Pancreas (tissue), 10 donors: ENCODE measurements around the gene CPA2. TPM values are rescaled to one million over a fixed set of nuclear protein-coding genes. Genes with fewer than 3 reads are reported as not detected.

Source experiments
- ATAC-seq, 4 donors: fragments of 200-7000 bp; cut with Tn5 transposase; one replicate each; pipeline versions ENCODE4 v1.8.0 to v1.9.1; 2020; ENCODE audit warnings: mild to moderate bottlenecking in 4 of 4, moderate library complexity in 4 of 4
- DNase-seq, 6 donors: peaks; one replicate each; pipeline ENCODE4 v3.0.0-alpha.2; 2020
- FAIRE-seq: peaks from 2 replicates; lab custom pipeline; 2012; peaks lifted over from hg19 to GRCh38; lab: Jason Lieb, UNC
- H3K27ac ChIP-seq, 4 donors: fragments of 200-600 bp; sonication (generic); 1 replicate in 3 of 4; 2 replicates in 1 of 4; pipeline versions ENCODE4 v1.5.0 to v1.8.0; 2020
- H3K27me3 ChIP-seq, 4 donors: fragments of 200-600 bp; one replicate each; pipeline ENCODE4 v1.8.0; 2021
- H3K36me3 ChIP-seq, 3 donors: fragments of 200-600 bp; sonication (generic) in 1 of 3; one replicate each; pipeline versions ENCODE4 v1.5.0 to v1.8.0; 2020 to 2021
- H3K4me1 ChIP-seq, 3 donors: fragments of 200-600 bp; one replicate each; pipeline ENCODE4 v1.8.0; 2021
- H3K4me3 ChIP-seq, 4 donors: fragments of 200-600 bp; sonication (generic) in 2 of 4; one replicate each; pipeline versions ENCODE4 v1.5.0 to v1.8.0; 2020 to 2021
- H3K9me3 ChIP-seq, 4 donors: fragments of 200-600 bp; one replicate each; pipeline ENCODE4 v1.8.0; 2021
- CTCF ChIP-seq, 4 donors: fragments of 200-600 bp; sonication (generic) in 3 of 4; IDR thresholded peaks; one replicate each; pipeline versions ENCODE4 v1.5.0 to v1.8.0; 2021; ENCODE audit warnings: antibody characterized with exemption in 4 of 4
- WGBS, 2 donors: extraction: QIAGEN DNeasy Blood & Tissue Kit; methylation state at CpG; one replicate each; pipeline ENCODE4 v1.1.7; 2013; 5-methylcytosine and 5-hydroxymethylcytosine counted together
- intact Hi-C, 3 donors: fragments of 100-400 bp; cut with DNase I; formaldehyde crosslinking; loops; one replicate each; pipeline versions ENCODE4 v1.11.1 to v1.14.2; 2022
- polyA plus RNA-seq, 2 donors: library from polyadenylated mRNA; stranded (reverse); fragments of 200-250 nt; gene quantifications; one replicate each; pipeline ENCODE4 v1.2.3, GENCODE V29; 2013
- total RNA-seq, 6 donors: library from RNA; stranded (reverse); fragmentation: NEBNext Ultra II Directional in 4 of 6; extraction: Animal tissue kit (Norgen Biotek cat#: 25700) in 4 of 6; gene quantifications; one replicate each; pipeline versions ENCODE4 v1.2.1 to v1.2.4, GENCODE V29; 2021 to 2023
- donor health status: healthy with polysubstance abuse.
- donor health status: DM: no; HTN: no; CAD: no; lungs with moderate emphysema.
- donor health status: DM: no; HTN: no; CAD: no.
- donor health status: control.
- donor health status: control.
- donor health status: Bipolar disorder and iron deficiency.
- donor health status: DM: yes; HTN: yes; CAD: no.
- donor health status: DM: no; HTN: no; CAD: no.
- donor health status: DM: no; HTN: no; CAD: no.
- donor health status: DM: yes; HTN: yes; CAD: no.

CPA2 gene
- total and polyA plus RNA-seq, 8 donors = 4,251 to 12,479 (median 5,755) TPM

GRCh38 chr7:130268463-130269317 lies 2.0 kb downstream of the CPA2 start:
- Histone ChIP-seq H3K36me3 (peaks cover 0 to 28% (median 16%) of the 10 kb centered on the region in 3 donors), H3K27ac (peak overlapping the region; percentile 85 to 91 (median 90)), H3K4me3 (peak overlapping the region; percentile 23 to 55 (median 40)), H3K27me3 (no peaks in the 10 kb centered on the region), H3K4me1 (peaks cover 0 to 33% (median 14%) of the 10 kb centered on the region in 3 donors), H3K9me3 (no peaks in the 10 kb centered on the region)
- no peak for DNase-seq
- FAIRE-seq = no peak
- TF ChIP-seq CTCF (IDR thresholded peaks at IDR 0.05) = no peak
- intact Hi-C loops = no loop called here
- WGBS, 2 donors = 29 to 31% methylated on average over 6 of the region's 6 CpGs
- no peak for ATAC-seq

DNA sequence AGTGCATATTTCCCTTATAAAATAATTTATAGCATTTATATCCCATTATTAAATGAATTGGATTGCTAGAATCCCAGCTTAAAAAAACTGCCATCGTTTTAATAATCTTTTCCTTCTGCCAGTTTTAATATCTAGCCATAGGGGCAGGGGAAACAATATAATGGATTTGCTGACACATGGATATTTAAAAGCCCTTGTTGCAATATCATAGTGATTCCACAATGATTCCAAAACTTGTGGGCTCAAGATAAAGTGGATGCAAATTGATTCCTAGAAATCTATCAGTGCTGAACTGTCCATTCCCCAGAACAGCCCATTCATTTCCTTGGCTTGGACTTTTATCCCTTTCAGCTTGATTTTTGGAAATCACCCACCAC lies 2.6 kb downstream of the CPA2 start:
- 27 to 34% methylated on average over 1 of the region's 1 CpG for WGBS, 2 donors
- DNase-seq = no peak
- Histone ChIP-seq H3K4me1 (peaks cover 2 to 39% (median 14%) of the 10 kb centered on the region in 3 donors), H3K9me3 (no peaks in the 10 kb centered on the region), H3K4me3 (peak overlapping the region in 3 of 4 donors; percentile 32 to 55 (median 49)), H3K27me3 (no peaks in the 10 kb centered on the region), H3K36me3 (peaks cover 0 to 28% (median 16%) of the 10 kb centered on the region in 3 donors), H3K27ac (peak overlapping the region; percentile 85 to 91 (median 90))
- intact Hi-C loops = no loop called here
- TF ChIP-seq CTCF (IDR thresholded peaks at IDR 0.05) = no peak
- no peak for FAIRE-seq
- ATAC-seq = no peak

- Histone ChIP-seq H3K4me1 (peaks cover 12 to 30% (median 20%) of the 10 kb centered on the region in 3 donors), H3K36me3 (peaks cover 0 to 28% (median 26%) of the 10 kb centered on the region in 3 donors), H3K4me3 (peak overlapping the region in 3 of 4 donors; percentile 32 to 55 (median 49)), H3K27ac (peak overlapping the region in 3 of 4 donors; percentile 30 to 90 (median 85)), H3K27me3 (no peaks in the 10 kb centered on the region), H3K9me3 (no peaks in the 10 kb centered on the region)
- TF ChIP-seq CTCF (IDR thresholded peaks at IDR 0.05) = no peak
- intact Hi-C loops = no loop called here
- 40 to 41% methylated on average over 12 of the region's 12 CpGs for WGBS, 2 donors
- FAIRE-seq (no peak), ATAC-seq (peak; percentile 16 to 32 (median 26)), DNase-seq (peak in 5 of 6 donors; percentile 74 to 81 (median 78))
Measured at GRCh38 chr7:130270947-130271800, 4.5 kb downstream of the CPA2 start.

DNA sequence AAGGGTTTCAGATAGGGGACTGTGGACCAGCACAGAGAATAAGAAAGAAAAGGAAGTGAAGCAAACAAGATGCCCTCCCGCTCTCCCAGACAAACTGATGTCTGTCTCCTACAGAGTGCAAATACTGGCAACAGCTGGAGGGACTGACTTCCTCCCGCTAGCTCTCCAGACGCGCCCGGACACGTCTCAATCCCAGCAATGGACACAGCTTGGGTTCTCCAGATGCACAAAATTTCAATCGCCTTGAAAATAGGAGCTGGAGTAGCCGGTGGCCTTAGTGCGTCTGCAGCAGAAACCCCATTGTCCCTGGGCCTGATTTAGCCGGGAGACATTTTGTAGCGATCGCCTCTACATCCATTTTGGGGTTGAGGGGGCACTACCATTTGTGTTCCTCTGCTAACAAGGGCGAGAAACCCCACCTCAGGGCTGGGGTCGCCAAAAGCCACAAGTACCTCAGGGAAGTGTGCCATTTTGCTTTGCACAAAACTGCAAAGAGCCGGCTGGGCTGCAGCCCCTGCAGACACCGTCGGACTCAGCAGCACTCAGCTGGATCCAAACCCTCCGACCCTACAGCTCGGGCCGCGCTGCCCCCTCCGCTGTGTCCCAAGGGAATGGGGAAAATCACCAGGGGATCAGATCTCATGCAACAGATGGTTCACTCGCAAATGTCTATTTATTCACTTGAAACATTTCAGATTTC lies 5.9 kb downstream of the CPA2 start:
- Histone ChIP-seq H3K27ac (peak overlapping the region; percentile 13 to 85 (median 48)), H3K36me3 (peaks cover 0 to 28% (median 26%) of the 10 kb centered on the region in 3 donors), H3K9me3 (no peaks in the 10 kb centered on the region), H3K27me3 (no peaks in the 10 kb centered on the region), H3K4me1 (peaks cover 12 to 38% (median 25%) of the 10 kb centered on the region in 3 donors), H3K4me3 (peak overlapping the region in 3 of 4 donors; percentile 0 to 55 (median 49))
- no peak for FAIRE-seq
- no peak for TF ChIP-seq CTCF (IDR thresholded peaks at IDR 0.05)
- ATAC-seq = peak; percentile 3 to 24 (median 16)
- WGBS, 2 donors = 28 to 29% methylated on average over 23 of the region's 23 CpGs
- intact Hi-C loops = no loop called here
- DNase-seq = peak in 2 of 6 donors; percentile 74
